Measurements from ENCODE around the gene MAML3.

Gene MAML3

DNA sequence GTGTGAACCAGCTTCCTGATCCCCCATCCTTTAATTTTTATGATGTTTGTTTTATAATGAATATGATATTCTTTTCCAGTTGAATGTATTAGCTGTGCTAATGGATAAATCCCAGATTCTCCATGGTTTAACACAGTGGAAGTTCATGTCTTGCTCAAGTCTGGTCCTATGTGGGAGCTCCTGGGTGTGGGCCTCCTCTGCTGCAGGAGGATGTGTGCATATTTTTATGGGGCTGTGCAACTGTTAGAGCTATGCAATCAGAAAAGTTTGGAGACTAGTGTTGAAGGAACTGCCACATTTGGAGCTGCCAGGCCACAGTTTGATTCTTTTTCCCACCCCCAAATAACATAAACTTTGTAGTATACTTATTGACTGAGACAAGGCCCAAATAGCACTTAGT lies 463.6 kb downstream of the MAML3 start:
- no peak for FAIRE-seq
- TF ChIP-seq, protein P1, sequence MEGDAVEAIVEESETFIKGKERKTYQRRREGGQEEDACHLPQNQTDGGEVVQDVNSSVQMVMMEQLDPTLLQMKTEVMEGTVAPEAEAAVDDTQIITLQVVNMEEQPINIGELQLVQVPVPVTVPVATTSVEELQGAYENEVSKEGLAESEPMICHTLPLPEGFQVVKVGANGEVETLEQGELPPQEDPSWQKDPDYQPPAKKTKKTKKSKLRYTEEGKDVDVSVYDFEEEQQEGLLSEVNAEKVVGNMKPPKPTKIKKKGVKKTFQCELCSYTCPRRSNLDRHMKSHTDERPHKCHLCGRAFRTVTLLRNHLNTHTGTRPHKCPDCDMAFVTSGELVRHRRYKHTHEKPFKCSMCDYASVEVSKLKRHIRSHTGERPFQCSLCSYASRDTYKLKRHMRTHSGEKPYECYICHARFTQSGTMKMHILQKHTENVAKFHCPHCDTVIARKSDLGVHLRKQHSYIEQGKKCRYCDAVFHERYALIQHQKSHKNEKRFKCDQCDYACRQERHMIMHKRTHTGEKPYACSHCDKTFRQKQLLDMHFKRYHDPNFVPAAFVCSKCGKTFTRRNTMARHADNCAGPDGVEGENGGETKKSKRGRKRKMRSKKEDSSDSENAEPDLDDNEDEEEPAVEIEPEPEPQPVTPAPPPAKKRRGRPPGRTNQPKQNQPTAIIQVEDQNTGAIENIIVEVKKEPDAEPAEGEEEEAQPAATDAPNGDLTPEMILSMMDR (IDR thresholded peaks at IDR 0.05; ENCODE audit: insufficient read depth, missing control alignments) = no peak

DNA sequence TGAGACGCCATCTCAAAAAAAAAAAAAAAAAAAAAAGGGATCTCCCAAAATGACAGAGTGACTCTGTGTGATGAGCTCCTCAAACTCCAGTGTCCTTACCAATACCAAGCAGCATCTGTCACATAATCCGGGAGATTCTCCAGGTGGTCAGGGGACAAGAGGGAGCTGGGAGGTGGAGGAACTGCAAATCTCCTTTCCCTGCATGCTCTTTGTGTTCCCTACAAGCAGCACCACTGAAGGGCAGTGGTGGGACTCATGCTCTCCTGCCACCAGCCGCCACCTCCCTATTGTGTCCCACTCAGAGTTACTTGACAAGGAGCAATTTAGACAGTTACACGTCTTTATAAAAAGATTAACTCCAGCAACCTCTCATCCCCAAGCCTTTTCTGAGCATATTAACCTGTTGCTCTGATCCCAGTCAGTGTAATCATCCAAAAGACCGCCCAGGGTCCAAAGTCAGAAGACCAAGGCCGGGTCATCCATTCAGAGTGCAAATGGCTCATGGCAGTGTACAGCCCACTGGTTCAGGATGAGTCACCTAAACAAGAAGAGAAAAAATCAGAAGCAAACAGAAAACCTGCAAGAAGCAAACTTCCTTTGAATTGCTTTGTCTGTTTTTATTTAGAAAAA lies 464.8 kb downstream of the MAML3 start:
- FAIRE-seq = no peak
- DNase-seq (ENCODE audit: insufficient read length, low spot score) = no peak
- TF ChIP-seq, protein P1 (IDR thresholded peaks at IDR 0.05; ENCODE audit: insufficient read depth, missing control alignments) = no peak

More for the DNA sequence above, 463.6 kb downstream of the MAML3 start:
- DNase-seq (ENCODE audit: insufficient read length, low spot score) = no peak

DNA sequence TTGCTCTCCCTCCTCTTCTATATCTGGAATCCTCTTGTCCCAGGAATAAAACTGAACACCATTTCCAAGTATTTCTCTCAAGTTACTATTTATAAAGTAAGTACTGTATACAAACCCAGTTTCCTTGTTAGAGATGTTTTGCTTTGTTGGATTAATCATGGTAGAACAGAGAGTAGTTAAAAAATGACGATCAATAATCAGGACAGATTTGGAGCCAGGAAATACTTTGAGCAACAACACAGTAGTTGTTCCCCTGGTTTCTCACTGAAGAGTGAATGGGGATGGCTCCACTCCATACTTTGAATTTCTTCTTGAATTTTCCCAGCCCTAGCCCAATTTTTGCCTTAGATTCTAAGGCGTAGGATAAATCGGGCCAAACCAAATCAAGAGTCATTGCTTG lies 467.0 kb downstream of the MAML3 start:
- TF ChIP-seq, protein P1 (IDR thresholded peaks at IDR 0.05; ENCODE audit: insufficient read depth, missing control alignments) = no peak
- DNase-seq (ENCODE audit: insufficient read length, low spot score) = no peak
- no peak for FAIRE-seq

DNA sequence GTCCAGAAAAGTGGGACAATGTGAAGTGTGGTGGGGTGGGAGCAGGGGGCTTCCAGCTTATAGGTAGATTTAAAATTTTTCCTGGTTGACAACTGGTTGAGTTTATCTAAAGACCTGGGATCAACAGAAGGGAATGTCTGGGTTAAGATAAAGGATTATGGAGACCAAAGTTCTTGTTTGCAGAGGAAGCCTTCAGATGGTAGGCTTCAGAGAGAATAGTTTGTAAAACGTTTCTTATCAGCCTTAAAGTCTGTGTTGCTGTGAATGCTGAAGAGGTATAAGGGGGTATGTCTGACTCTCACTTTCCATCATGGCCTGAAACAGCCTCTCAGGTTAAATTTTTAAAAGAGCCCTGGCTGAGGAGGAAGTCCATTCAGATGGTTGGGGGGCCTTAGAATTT lies 467.9 kb downstream of the MAML3 start:
- TF ChIP-seq, protein P1 (IDR thresholded peaks at IDR 0.05; ENCODE audit: insufficient read depth, missing control alignments) = no peak
- no peak for FAIRE-seq
- DNase-seq (ENCODE audit: insufficient read length, low spot score) = no peak

DNA sequence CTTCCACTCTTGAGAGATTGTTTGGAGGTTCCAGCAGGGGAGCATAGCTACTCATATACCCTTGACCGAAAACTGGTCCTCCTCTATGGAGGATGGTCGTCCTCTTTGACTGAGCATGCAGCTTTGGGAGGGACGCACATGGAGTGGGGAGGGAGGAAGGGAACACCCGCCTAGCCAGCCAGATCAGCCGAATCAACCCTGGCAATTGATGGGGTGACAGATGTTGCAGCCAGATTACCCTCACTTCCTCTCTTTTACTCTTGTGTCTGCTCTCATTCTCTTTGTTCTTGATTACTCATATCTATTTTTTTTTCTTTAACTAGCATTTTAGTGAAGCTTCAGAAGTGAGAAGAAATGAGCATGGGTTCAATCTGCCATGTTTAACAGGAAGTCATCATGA lies 468.8 kb downstream of the MAML3 start:
- FAIRE-seq = no peak
- TF ChIP-seq, protein P1 (IDR thresholded peaks at IDR 0.05; ENCODE audit: insufficient read depth, missing control alignments) = no peak
- DNase-seq (ENCODE audit: insufficient read length, low spot score) = no peak

DNA sequence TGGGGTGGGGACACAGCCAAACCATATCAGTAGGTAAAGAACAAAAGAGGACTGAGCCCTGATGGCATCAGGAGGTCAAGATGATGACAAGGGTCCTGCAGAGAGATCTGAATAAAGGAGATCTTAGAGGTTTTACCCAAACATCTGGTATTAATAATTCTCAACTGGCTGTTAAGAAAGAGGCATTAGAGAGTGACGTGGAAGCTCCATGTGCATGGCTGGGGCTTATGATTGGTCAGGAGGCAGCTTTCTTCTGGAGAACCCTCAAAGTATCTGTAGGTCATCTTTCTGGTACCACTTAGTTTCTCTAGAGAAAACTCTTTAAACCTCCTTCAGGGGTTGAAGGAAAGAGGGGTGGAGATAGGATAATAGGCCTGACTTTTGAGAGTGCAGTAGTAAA lies 469.6 kb downstream of the MAML3 start:
- FAIRE-seq (no peak), DNase-seq (ENCODE audit: insufficient read length, low spot score) (no peak)
- TF ChIP-seq, protein P1 (IDR thresholded peaks at IDR 0.05; ENCODE audit: insufficient read depth, missing control alignments) = no peak

DNA sequence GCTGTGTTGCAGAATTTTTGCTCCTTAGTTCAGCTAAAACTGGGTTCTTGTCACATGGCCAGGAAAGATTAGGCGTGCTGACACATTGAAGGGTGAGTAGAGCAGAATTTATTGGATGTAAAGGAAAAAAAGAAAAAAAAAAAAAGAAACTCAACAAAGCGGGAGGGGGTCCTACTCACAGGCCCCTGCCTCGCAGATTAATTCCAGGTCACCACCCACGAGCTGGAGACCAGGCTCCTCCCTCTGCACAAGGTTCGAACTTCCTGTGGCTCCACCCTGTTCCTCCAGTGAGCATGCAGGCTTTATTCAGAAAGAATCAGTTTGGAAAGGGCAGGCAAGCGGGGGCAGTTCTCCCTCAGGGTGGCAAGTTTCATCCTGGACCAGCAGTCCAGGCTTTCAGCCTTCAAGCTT lies 471.2 kb downstream of the MAML3 start:
- TF ChIP-seq, protein P1 (IDR thresholded peaks at IDR 0.05; ENCODE audit: insufficient read depth, missing control alignments) = no peak
- FAIRE-seq (no peak), DNase-seq (ENCODE audit: insufficient read length, low spot score) (no peak)
